Heart right ventricle (tissue), 16 donors: Measurements from ENCODE around the gene CHST4. TPM values are rescaled to one million over a fixed set of nuclear protein-coding genes. Genes with fewer than 3 reads are reported as not detected.

ENCODE experiments used
- ATAC-seq, 8 donors: fragments of 200-7000 bp; cut with Tn5 transposase; one replicate each; pipeline ENCODE4 v1.9.1; 2020; ENCODE audit warnings: mild to moderate bottlenecking in 8 of 8, moderate library complexity in 8 of 8, moderate number of reproducible peaks in 1 of 8
- DNase-seq, 2 donors: peaks; one replicate each; pipeline ENCODE4 v3.0.0-alpha.2; 2020
- H3K27ac ChIP-seq, 10 donors: fragments of 200-600 bp; sonication (generic) in 2 of 10; one replicate each; pipeline versions ENCODE4 v1.5.0 to v1.8.0; 2020 to 2022; ENCODE audit warnings: mild to moderate bottlenecking in 3 of 10
- H3K27me3 ChIP-seq, 7 donors: fragments of 200-600 bp; one replicate each; pipeline ENCODE4 v1.8.0; 2021 to 2022; ENCODE audit warnings: mild to moderate bottlenecking in 2 of 7
- H3K36me3 ChIP-seq, 9 donors: fragments of 200-600 bp; sonication (generic) in 1 of 9; one replicate each; pipeline versions ENCODE4 v1.5.0 to v1.8.0; 2020 to 2022; ENCODE audit warnings: mild to moderate bottlenecking in 2 of 9
- H3K4me1 ChIP-seq, 9 donors: fragments of 200-600 bp; sonication (generic) in 1 of 9; one replicate each; pipeline versions ENCODE4 v1.5.0 to v1.8.0; 2020 to 2022; ENCODE audit warnings: mild to moderate bottlenecking in 4 of 9
- H3K4me3 ChIP-seq, 10 donors: fragments of 200-600 bp; sonication (generic) in 2 of 10; one replicate each; pipeline versions ENCODE4 v1.5.0 to v1.8.0; 2020 to 2022; ENCODE audit warnings: mild to moderate bottlenecking in 7 of 10, moderate library complexity in 2 of 10
- H3K9me3 ChIP-seq, 11 donors: fragments of 200-600 bp in 10 of 11; sonication (generic) in 2 of 11; one replicate each; pipeline versions ENCODE4 v1.5.0 to v1.8.0; 2013 to 2022; ENCODE audit warnings: mild to moderate bottlenecking in 2 of 11, control low read depth in 1 of 11, moderate library complexity in 1 of 11
- CTCF ChIP-seq, 9 donors: fragments of 200-600 bp; sonication (generic) in 2 of 9; IDR thresholded peaks; one replicate each; pipeline versions ENCODE4 v1.5.0 to v1.8.0; 2021 to 2022; ENCODE audit warnings: antibody characterized with exemption in 9 of 9, mild to moderate bottlenecking in 5 of 9, moderate library complexity in 1 of 9
- WGBS, 2 donors: extraction: QIAGEN DNeasy Blood & Tissue Kit; methylation state at CpG; one replicate each; pipeline ENCODE4 v1.1.7; 2013; ENCODE audit warnings: inconsistent platforms in 1 of 2; 5-methylcytosine and 5-hydroxymethylcytosine counted together
- intact Hi-C, 10 donors: fragments of 100-400 bp; cut with DNase I; formaldehyde crosslinking; loops; one replicate each; pipeline versions ENCODE4 v1.11.1 to v1.14.2; 2022
- polyA plus RNA-seq, 2 donors: library from polyadenylated mRNA; stranded (reverse); fragments of 200-250 nt; gene quantifications; one replicate each; pipeline ENCODE4 v1.2.3, GENCODE V29; 2013
- total RNA-seq, 10 donors: library from RNA; stranded (reverse); fragmentation: NEBNext Ultra II Directional in 3 of 10; extraction: Animal tissue kit (Norgen Biotek cat#: 25700) in 3 of 10; gene quantifications; one replicate each; pipeline versions ENCODE4 v1.2.1 to v1.2.4, GENCODE V29; 2021 to 2023
- donor health status: Arrhythmogenic right ventricular cardiomyopathy.
- donor health status: ischemic (EF 13 %, LVEDD 7.1; RV severe dilation, severe dysfunction).
- donor health status: healthy with polysubstance abuse.
- donor health status: DM: no; HTN: yes; CAD: no.
- donor health status: DM: no; HTN: no; CAD: no.
- donor health status: ischemic (EF 25% LVEDD 6.9; RV normal size, moderate dysfunction).
- donor health status: ischemic (EF 25% LVEDD 5.7; RV mildly dilated, moderate dysfunction).
- donor health status: healthy.
- donor health status: DM: yes; HTN: yes; CAD: no.
- donor health status: Ischemic cardiomyopathy.
- donor health status: ischemic (EF 35%, LVEDD 5.7; RV mildly dilated, moderate dysfunction).
- donor health status: nonischemic (EF 11% LVEDD 7.7; RV severe dilation, severe dysfunction).
- donor health status: DM: yes; HTN: yes; CAD: no.
- donor health status: PGD.
- donor health status: ischemic (EF 29% LVEDD 5.4; RV normal size, mild dysfunction).
- donor health status: nonischemic (EF 23%, LVEDD 6.1; RV moderate dilation, normal function).

CHST4 gene
- total and polyA plus RNA-seq, 12 donors = 0.09 TPM; not detected in 11

- Histone ChIP-seq H3K4me3 (no peak overlapping the region), H3K27ac (no peak overlapping the region), H3K36me3 (no peaks in the 10 kb centered on the region), H3K27me3 (peaks cover 0 to 17% (median 0%) of the 10 kb centered on the region in 7 donors), H3K9me3 (no peaks in the 10 kb centered on the region), H3K4me1 (peaks cover 0 to 10% (median 0%) of the 10 kb centered on the region in 9 donors)
- 93 to 96% methylated on average over 8 of the region's 8 CpGs for WGBS, 2 donors
- intact Hi-C loops = loop anchor here in 1 of 10 donors (10.0 kb wide), 1 partner anchor 55 kb away; no protein-coding TSS in a partner anchor
- DNase-seq (no peak), ATAC-seq (no peak)
- no peak for TF ChIP-seq CTCF (IDR thresholded peaks at IDR 0.05)
These were observed 43.9 kb downstream of the CHST4 start for GRCh38 chr16:71570144-71570543.

GRCh38 chr16:71572497-71573116, 46.4 kb downstream of the CHST4 start:
- DNase-seq (no peak), ATAC-seq (no peak)
- 63% methylated on average over 3 of the region's 3 CpGs for WGBS, 2 donors
- no peak for TF ChIP-seq CTCF (IDR thresholded peaks at IDR 0.05)
- Histone ChIP-seq H3K36me3 (no peaks in the 10 kb centered on the region), H3K4me1 (no peaks in the 10 kb centered on the region), H3K27me3 (peaks cover 0 to 31% (median 16%) of the 10 kb centered on the region in 7 donors), H3K9me3 (no peaks in the 10 kb centered on the region), H3K4me3 (no peak overlapping the region), H3K27ac (no peak overlapping the region)
- intact Hi-C loops = loop anchor here in 1 of 10 donors (10.0 kb wide), 1 partner anchor 58 kb away; no protein-coding TSS in a partner anchor

- 78 to 80% methylated on average over 5 of the region's 5 CpGs for WGBS, 2 donors
These were observed 47.3 kb downstream of the CHST4 start for GRCh38 chr16:71573387-71574094.

More at GRCh38 chr16:71573387-71574094, 47.3 kb downstream of the CHST4 start:
- ATAC-seq (no peak), DNase-seq (no peak)
- intact Hi-C loops = loop anchor here in 1 of 10 donors (10.0 kb wide), 1 partner anchor 59 kb away; no protein-coding TSS in a partner anchor
- Histone ChIP-seq H3K27ac (no peak overlapping the region), H3K36me3 (no peaks in the 10 kb centered on the region), H3K4me1 (no peaks in the 10 kb centered on the region), H3K9me3 (no peaks in the 10 kb centered on the region), H3K27me3 (peaks cover 0 to 34% (median 16%) of the 10 kb centered on the region in 7 donors), H3K4me3 (no peak overlapping the region)
- no peak for TF ChIP-seq CTCF (IDR thresholded peaks at IDR 0.05)
